Keratinocyte (primary cell): ENCODE measurements around the gene CHSY3. TPM values are rescaled to one million over a fixed set of nuclear protein-coding genes. Genes with fewer than 3 reads are reported as not detected.

ENCODE experiments used
- DNase-seq: peaks from one replicate; pipeline ENCODE4 v3.0.0-alpha.2; 2011; ENCODE audit warnings: low read depth, missing footprints, low spot score
- FAIRE-seq: peaks from 2 replicates; lab custom pipeline; 2011; peaks lifted over from hg19 to GRCh38; lab: Jason Lieb, UNC
- H2AFZ ChIP-seq: 2 replicates; pipeline ENCODE4 v1.6.0; 2012; ENCODE audit warnings: low read length, control low read depth, inconsistent platforms; ENCODE audit not compliant: control insufficient read depth
- H3K27ac ChIP-seq: 2 replicates; pipeline ENCODE4 v1.5.1; 2011; ENCODE audit warnings: low read length; ENCODE audit not compliant: control insufficient read depth, insufficient read depth
- H3K27me3 ChIP-seq: 3 replicates; pipeline ENCODE4 v1.6.0; 2011; ENCODE audit warnings: low read length; ENCODE audit not compliant: control insufficient read depth, insufficient read depth; ENCODE audit errors: extremely low read depth
- H3K36me3 ChIP-seq, 2 experiments: 2 replicates in 1 of 2; 3 replicates in 1 of 2; pipeline ENCODE4 v1.5.1; 2011; ENCODE audit warnings: low read length in 2 of 2, mild to moderate bottlenecking in 1 of 2; ENCODE audit not compliant: control insufficient read depth in 2 of 2, insufficient read depth in 2 of 2; ENCODE audit errors: extremely low read depth in 1 of 2
- H3K4me1 ChIP-seq: 3 replicates; pipeline ENCODE4 v1.5.1; 2011; ENCODE audit warnings: low read length; ENCODE audit not compliant: control insufficient read depth, insufficient read depth; ENCODE audit errors: extremely low read depth
- H3K4me2 ChIP-seq: 3 replicates; pipeline ENCODE4 v1.6.0; 2011; ENCODE audit warnings: low read depth, low read length; ENCODE audit not compliant: control insufficient read depth, insufficient read depth; ENCODE audit errors: extremely low read depth
- H3K4me3 ChIP-seq, 3 experiments: fragments of 200-600 bp in 1 of 3; sonication (generic) in 1 of 3; 2 replicates in 2 of 3; 3 replicates in 1 of 3; pipeline ENCODE4 v1.5.1; 2011 to 2016; ENCODE audit warnings: low read length in 3 of 3, mild to moderate bottlenecking in 3 of 3, control low read depth in 2 of 3, inconsistent platforms in 1 of 3, low read depth in 1 of 3, mixed read lengths in 1 of 3, mixed run types in 1 of 3, moderate library complexity in 1 of 3; ENCODE audit not compliant: control insufficient read depth in 2 of 3, insufficient read depth in 2 of 3; ENCODE audit errors: extremely low read depth in 1 of 3
- H3K79me2 ChIP-seq: 2 replicates; pipeline ENCODE4 v1.6.0; 2012; ENCODE audit warnings: low read length; ENCODE audit not compliant: control insufficient read depth, insufficient read depth
- H3K9ac ChIP-seq: 3 replicates; pipeline ENCODE4 v1.6.0; 2011; ENCODE audit warnings: low read length; ENCODE audit not compliant: control insufficient read depth, insufficient read depth; ENCODE audit errors: extremely low read depth
- H3K9me1 ChIP-seq: 3 replicates; pipeline ENCODE4 v1.6.0; 2011; ENCODE audit warnings: low read length; ENCODE audit not compliant: control insufficient read depth, insufficient read depth; ENCODE audit errors: extremely low read depth
- H3K9me3 ChIP-seq: 2 replicates; pipeline ENCODE4 v1.5.1; 2012; ENCODE audit warnings: low read depth, low read length; ENCODE audit not compliant: control insufficient read depth
- H4K20me1 ChIP-seq: 3 replicates; pipeline ENCODE4 v1.6.0; 2011; ENCODE audit warnings: low read length; ENCODE audit not compliant: control insufficient read depth, insufficient read depth; ENCODE audit errors: extremely low read depth
- CTCF ChIP-seq, 3 experiments: IDR thresholded peaks in 1 of 3; conservative IDR thresholded peaks in 1 of 3; optimal IDR thresholded peaks in 1 of 3; 2 replicates in 2 of 3; 3 replicates in 1 of 3; pipeline versions ENCODE3 to v1.5.1; 2011; ENCODE audit warnings: low read length in 3 of 3, mild to moderate bottlenecking in 3 of 3, moderate library complexity in 2 of 3, control low read depth in 1 of 3, inconsistent platforms in 1 of 3; ENCODE audit not compliant: insufficient read depth in 2 of 3; ENCODE audit errors: extremely low read depth in 1 of 3
- EZH2 ChIP-seq: IDR thresholded peaks from one replicate; pipeline ENCODE4 v1.6.1; 2012; ENCODE audit warnings: inconsistent platforms, mild to moderate bottlenecking, low read length, moderate library complexity
- dilution Hi-C: fragments of 300-500 bp; cut with MboI; formaldehyde crosslinking; loops from one replicate; pipeline ENCODE4 v1.7.0; 2020; ENCODE audit warnings: low sequenced_read_pairs; ENCODE audit not compliant: extremely low pct_ligation_motif_present
- polyA plus RNA-seq, 5 experiments: library from polyadenylated mRNA; depleted of rRNA in 3 of 5; stranded (reverse) in 3 of 5; stranded (forward) in 1 of 5; unstranded in 1 of 5; fragments of >200 nt; gene quantifications; 1 replicate in 1 of 5; 2 replicates in 3 of 5; 3 replicates in 1 of 5; pipeline versions ENCODE4 v1.2.1 to v1.2.3, GENCODE V29; 2011 to 2012; ENCODE audit warnings: missing spikeins in 2 of 5, low read depth in 1 of 5, low replicate concordance in 1 of 5

Gene CHSY3
- polyA plus RNA-seq, 1 donor (not counting 4 experiments of a cell fraction or from before 2014, with no cell fraction given) = 0.47 TPM

DNA sequence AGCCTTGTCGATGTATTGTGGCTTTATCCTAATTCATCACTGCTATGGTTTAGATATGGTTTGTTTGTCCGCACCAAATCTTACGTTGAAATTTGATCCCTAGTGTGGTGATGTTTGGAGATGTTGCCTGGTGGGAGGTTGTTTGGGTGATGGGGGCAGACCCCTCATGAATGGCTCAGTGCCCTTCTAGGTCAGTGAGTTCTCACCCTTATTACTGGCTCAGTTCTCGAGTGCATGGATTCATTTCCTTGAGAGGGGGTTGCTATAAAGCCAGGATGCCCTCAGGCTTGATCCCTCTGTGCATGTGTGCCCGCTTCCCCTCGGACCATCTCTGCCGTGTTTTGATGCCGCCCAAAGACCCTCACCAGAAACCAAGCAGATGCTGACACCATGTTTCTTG, 114.4 kb downstream of the CHSY3 start:
- no peaks in the 10 kb centered on the region for H3K79me2 ChIP-seq
- dilution Hi-C loops = no loop called here
- no peak overlapping the region for H3K27ac ChIP-seq
- no peak for DNase-seq
- H2AFZ ChIP-seq = no peak overlapping the region
- H3K4me1 ChIP-seq = no peaks in the 10 kb centered on the region
- H3K9ac ChIP-seq = no peak overlapping the region
- no peak for FAIRE-seq
- TF ChIP-seq EZH2 (no peak), CTCF (optimal IDR thresholded peaks at IDR 0.05 in 1 of 3, IDR thresholded peaks at IDR 0.05 in 1 of 3, conservative IDR thresholded peaks at IDR 0.05 in 1 of 3; ENCODE audit: extremely low read depth in 1 of 3, insufficient read depth in 2 of 3, low read length in 3 of 3) (no peak)
- no peaks in the 10 kb centered on the region for H3K27me3 ChIP-seq
- H3K4me2 ChIP-seq = no peak overlapping the region
- H3K9me1 ChIP-seq = no peaks in the 10 kb centered on the region
- no peaks in the 10 kb centered on the region for H3K36me3 ChIP-seq
- H4K20me1 ChIP-seq = no peaks in the 10 kb centered on the region
- H3K9me3 ChIP-seq = no peaks in the 10 kb centered on the region
- H3K4me3 ChIP-seq = no peak overlapping the region

GRCh38 chr5:130021000-130021399, 116.7 kb downstream of the CHSY3 start:
- Histone ChIP-seq H3K4me1 (no peaks in the 10 kb centered on the region), H2AFZ (no peak overlapping the region), H3K79me2 (no peaks in the 10 kb centered on the region), H3K9ac (no peak overlapping the region), H3K36me3 (no peaks in the 10 kb centered on the region), H3K27ac (no peak overlapping the region), H3K9me3 (no peaks in the 10 kb centered on the region), H4K20me1 (no peaks in the 10 kb centered on the region), H3K9me1 (no peaks in the 10 kb centered on the region), H3K4me3 (no peak overlapping the region), H3K27me3 (no peaks in the 10 kb centered on the region), H3K4me2 (no peak overlapping the region)
- dilution Hi-C loops = no loop called here
- DNase-seq (no peak), FAIRE-seq (no peak)
- TF ChIP-seq CTCF (optimal IDR thresholded peaks at IDR 0.05 in 1 of 3, IDR thresholded peaks at IDR 0.05 in 1 of 3, conservative IDR thresholded peaks at IDR 0.05 in 1 of 3; ENCODE audit: extremely low read depth in 1 of 3, insufficient read depth in 2 of 3, low read length in 3 of 3) = no peak
- no peak for TF ChIP-seq EZH2
